Spinal cord (tissue), 10 donors: ENCODE data around the gene TICAM1. TPM values are rescaled to one million over a fixed set of nuclear protein-coding genes. Genes with fewer than 3 reads are reported as not detected.
"Not testable (repeated sequence)": the region's sequence is repeated elsewhere in the genome, so short reads cannot be mapped to it uniquely, and the experiment has no call there.

Experiments used
- DNase-seq, 6 donors: peaks; one replicate each; pipeline versions ENCODE4 v3.0.0 to v3.0.0-alpha.2; 2013 to 2015; ENCODE audit warnings: low spot score in 6 of 6, low read depth in 4 of 6
- H3K27ac ChIP-seq: one replicate; pipeline ENCODE4 v1.5.1; 2013; ENCODE audit warnings: low read depth, low read length, control low read depth
- H3K27me3 ChIP-seq: one replicate; pipeline ENCODE4 v1.6.1; 2013; ENCODE audit warnings: low read length; ENCODE audit not compliant: control insufficient read depth, insufficient read depth
- H3K36me3 ChIP-seq: one replicate; pipeline ENCODE4 v1.6.1; 2013; ENCODE audit warnings: low read length; ENCODE audit not compliant: control insufficient read depth, insufficient read depth
- H3K4me1 ChIP-seq: one replicate; pipeline ENCODE4 v1.6.1; 2013; ENCODE audit warnings: low read length; ENCODE audit not compliant: control insufficient read depth, insufficient read depth
- H3K4me3 ChIP-seq: one replicate; pipeline ENCODE4 v1.5.1; 2013; ENCODE audit warnings: low read depth, low read length, control low read depth
- H3K9me3 ChIP-seq: one replicate; pipeline ENCODE4 v1.6.1; 2013; ENCODE audit warnings: low read length; ENCODE audit not compliant: control insufficient read depth, insufficient read depth
- WGBS: methylation state at CpG from one replicate; pipeline ENCODE4 v1.1.5; 2013; ENCODE audit warnings: missing lambda C conversion rate; ENCODE audit not compliant: insufficient coverage; 5-methylcytosine and 5-hydroxymethylcytosine counted together
- polyA plus RNA-seq, 2 donors: library from polyadenylated mRNA; unstranded; fragments of 120-200 nt; gene quantifications; one replicate each; pipeline ENCODE4 v1.2.1, GENCODE V29; 2013; ENCODE audit not compliant: insufficient read length in 2 of 2
- total RNA-seq, 2 donors: library from RNA; depleted of rRNA in 1 of 2; stranded (reverse); fragments of 120-200 nt in 1 of 2; fragments of >200 nt in 1 of 2; gene quantifications; one replicate each; pipeline versions ENCODE4 v1.2.3 to v1.2.4, GENCODE V29; 2013 to 2014
- donor health status: healthy.

TICAM1 gene
- total and polyA plus RNA-seq, 4 donors = 1.4 to 6.3 (median 3.5) TPM

GRCh38 chr19:4829001-4829712 lies 2.4 kb downstream of the TICAM1 start:
- Histone ChIP-seq H3K27ac (no peak overlapping the region), H3K9me3 (no peaks in the 10 kb centered on the region), H3K4me3 (no peak overlapping the region), H3K27me3 (peaks cover 2% of the 10 kb centered on the region), H3K4me1 (peaks cover 20% of the 10 kb centered on the region), H3K36me3 (no peaks in the 10 kb centered on the region)
- 49% methylated on average over 11 of the region's 16 CpGs for WGBS
- peak in 2 of 6 donors; percentile 21 to 54 for DNase-seq

DNA sequence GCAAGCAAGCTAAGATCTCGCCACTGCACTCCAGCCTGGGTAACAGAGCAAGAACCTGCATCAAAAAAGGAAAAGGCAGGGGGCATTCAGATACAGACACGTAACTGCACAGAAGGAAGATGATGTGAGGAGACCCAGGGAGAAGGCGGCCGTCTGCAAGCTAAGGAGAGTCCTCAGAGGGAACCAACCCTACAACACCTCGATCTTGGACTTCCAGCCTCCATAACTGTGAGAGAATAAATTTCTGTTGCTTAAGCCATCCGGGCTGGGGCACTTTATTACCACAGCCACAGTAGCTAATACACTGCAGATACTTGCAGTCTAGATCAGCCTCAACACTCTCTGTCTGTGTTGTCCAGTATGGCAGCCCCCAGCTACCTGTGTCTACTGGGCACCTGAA lies 7.9 kb downstream of the TICAM1 start:
- H3K27me3 ChIP-seq = no peaks in the 10 kb centered on the region
- no peak overlapping the region for H3K27ac ChIP-seq
- H3K9me3 ChIP-seq = no peaks in the 10 kb centered on the region
- 100% methylated on average over 2 of the region's 6 CpGs for WGBS
- peaks cover under 1% of the 10 kb centered on the region for H3K36me3 ChIP-seq
- no peak overlapping the region for H3K4me3 ChIP-seq
- DNase-seq = no peak
- no peaks in the 10 kb centered on the region for H3K4me1 ChIP-seq

GRCh38 chr19:4822354-4822753 lies 9.2 kb downstream of the TICAM1 start:
- WGBS = no CpG with 5 or more reads among the region's 7 CpGs
- H3K36me3 ChIP-seq = peaks cover 13% of the 10 kb centered on the region
- not testable (repeated sequence) for H3K4me1 ChIP-seq, H3K27ac ChIP-seq, H3K9me3 ChIP-seq, DNase-seq, H3K27me3 ChIP-seq, H3K4me3 ChIP-seq

DNA sequence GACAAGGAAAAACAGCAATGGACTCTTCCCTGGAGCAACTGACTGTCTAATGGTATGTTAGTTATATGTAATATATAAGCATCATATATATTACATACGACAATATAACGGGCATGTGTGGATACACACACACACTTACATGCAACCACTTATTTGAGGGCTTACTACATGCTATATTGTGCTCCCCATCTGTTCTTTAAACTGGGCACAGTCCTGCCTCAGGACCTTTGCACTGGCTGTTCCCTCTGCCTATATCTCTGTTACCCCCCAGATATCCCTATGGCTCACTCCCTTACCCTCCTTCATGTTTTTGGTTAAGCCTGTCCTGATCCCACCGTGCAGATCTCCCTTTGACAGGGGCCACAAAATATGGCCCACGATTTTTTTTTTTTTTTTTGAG lies 10.2 kb downstream of the TICAM1 start:
- no peak for DNase-seq
- H3K27me3 ChIP-seq = no peaks in the 10 kb centered on the region
- no peaks in the 10 kb centered on the region for H3K9me3 ChIP-seq
- WGBS = 96% methylated on average over 3 of the region's 4 CpGs
- H3K4me1 ChIP-seq = no peaks in the 10 kb centered on the region
- no peak overlapping the region for H3K27ac ChIP-seq
- no peak overlapping the region for H3K4me3 ChIP-seq
- H3K36me3 ChIP-seq = peaks cover 23% of the 10 kb centered on the region

- 91% methylated on average over 32 of the region's 32 CpGs for WGBS
- Histone ChIP-seq H3K27ac (no peak overlapping the region), H3K4me3 (no peak overlapping the region), H3K9me3 (no peaks in the 10 kb centered on the region), H3K36me3 (peaks cover 25% of the 10 kb centered on the region), H3K27me3 (no peaks in the 10 kb centered on the region), H3K4me1 (peaks cover 10% of the 10 kb centered on the region)
- DNase-seq = no peak
Measured at GRCh38 chr19:4817467-4818277, 13.8 kb downstream of the TICAM1 start.

GRCh38 chr19:4816950-4817278 lies 14.6 kb downstream of the TICAM1 start:
- WGBS = 94% methylated on average over 15 of the region's 16 CpGs
- Histone ChIP-seq H3K36me3 (peaks cover 25% of the 10 kb centered on the region), H3K4me3 (no peak overlapping the region), H3K9me3 (no peaks in the 10 kb centered on the region), H3K27me3 (no peaks in the 10 kb centered on the region), H3K27ac (no peak overlapping the region), H3K4me1 (peaks cover 10% of the 10 kb centered on the region)
- DNase-seq = no peak

DNA sequence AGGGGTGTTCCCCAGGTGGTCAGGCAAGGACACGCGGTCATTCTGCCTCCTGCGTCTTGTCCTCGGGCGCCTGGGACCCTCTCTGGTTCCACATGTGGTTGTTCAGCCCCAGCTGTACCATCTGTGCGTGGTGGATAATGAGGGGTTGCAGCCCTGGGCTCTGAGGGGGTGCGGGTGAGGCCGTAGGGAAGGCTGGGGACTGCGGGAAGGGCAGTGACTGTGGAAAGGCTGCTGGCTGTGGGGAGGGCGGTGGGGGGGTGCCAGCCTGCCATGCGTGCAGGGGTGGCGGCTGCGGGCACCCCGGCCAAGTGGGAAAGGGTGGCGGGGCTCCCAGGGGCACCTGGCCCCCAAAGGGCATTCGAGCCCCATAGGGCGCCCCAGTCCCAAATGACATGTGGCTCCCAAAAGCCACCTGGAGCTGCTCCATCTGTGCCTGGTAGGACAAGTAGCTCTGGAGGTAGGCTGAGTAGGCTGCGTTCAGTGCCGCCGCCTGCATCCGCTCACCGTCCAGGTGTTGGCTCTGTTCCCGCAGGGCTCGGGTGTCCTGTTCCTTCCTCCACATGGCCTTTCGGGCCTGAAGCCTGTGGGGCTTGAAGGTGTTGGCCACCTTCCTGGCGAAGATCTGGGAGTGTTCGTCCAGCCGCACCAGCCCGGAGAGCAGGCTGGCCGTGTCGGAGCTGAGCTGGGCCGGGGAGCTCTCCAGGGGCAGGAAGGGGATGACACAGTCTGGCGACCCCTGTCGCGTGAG lies 15.1 kb downstream of the TICAM1 start:
- H3K27ac ChIP-seq = no peak overlapping the region
- no peak for DNase-seq
- WGBS = 96% methylated on average over 35 of the region's 35 CpGs
- no peaks in the 10 kb centered on the region for H3K27me3 ChIP-seq
- H3K4me3 ChIP-seq = no peak overlapping the region
- H3K4me1 ChIP-seq = peaks cover 10% of the 10 kb centered on the region
- H3K9me3 ChIP-seq = no peaks in the 10 kb centered on the region
- H3K36me3 ChIP-seq = peaks cover 25% of the 10 kb centered on the region

- WGBS = 49% methylated on average over 16 of the region's 28 CpGs
- Histone ChIP-seq H3K4me3 (peak overlapping the region; percentile 27), H3K27ac (no peak overlapping the region)
Measured at GRCh38 chr19:4815426-4816201, 15.9 kb downstream of the TICAM1 start.

More at GRCh38 chr19:4815426-4816201, 15.9 kb downstream of the TICAM1 start:
- Histone ChIP-seq H3K36me3 (peaks cover 25% of the 10 kb centered on the region), H3K9me3 (no peaks in the 10 kb centered on the region), H3K27me3 (no peaks in the 10 kb centered on the region), H3K4me1 (peaks cover 10% of the 10 kb centered on the region)
- peak; percentile 76 to 99 (median 90) for DNase-seq
